ENCODE results near the gene MGAT3.

MGAT3 gene

DNA sequence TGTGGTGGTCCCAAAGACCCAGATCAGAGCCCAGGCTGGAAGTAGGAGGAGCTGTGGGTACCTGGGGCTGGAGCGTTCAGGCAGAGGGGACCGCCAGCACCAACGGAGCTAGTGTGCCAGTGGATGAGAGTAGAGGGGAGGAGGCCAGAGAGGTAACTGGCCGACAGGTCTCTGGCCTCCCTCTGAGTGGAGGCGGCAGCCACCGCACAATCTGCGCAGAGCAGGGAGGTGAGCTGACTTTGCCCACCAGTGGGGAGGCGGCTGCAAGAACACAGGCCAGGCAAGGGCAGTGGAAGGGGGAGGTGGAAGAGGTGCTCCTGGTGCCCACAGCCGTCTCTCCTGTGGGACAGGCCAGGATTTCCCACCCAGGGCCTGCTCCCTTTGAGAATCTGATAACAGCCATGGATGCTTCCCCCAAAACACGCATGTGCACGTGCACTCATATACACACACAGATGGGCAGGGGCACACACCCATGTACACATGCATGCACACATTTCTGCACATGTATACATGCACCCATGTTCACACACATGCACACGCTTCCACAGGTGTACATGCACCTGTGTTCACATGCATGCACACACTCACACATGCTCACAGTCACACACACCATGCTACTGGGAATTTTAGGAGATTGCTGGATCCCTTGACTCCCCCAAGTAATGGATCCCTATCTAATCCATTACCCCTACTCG lies 6.4 kb upstream of the MGAT3 start:
- no peak for DNase-seq (ENCODE audit: low read depth, low spot score)

DNA sequence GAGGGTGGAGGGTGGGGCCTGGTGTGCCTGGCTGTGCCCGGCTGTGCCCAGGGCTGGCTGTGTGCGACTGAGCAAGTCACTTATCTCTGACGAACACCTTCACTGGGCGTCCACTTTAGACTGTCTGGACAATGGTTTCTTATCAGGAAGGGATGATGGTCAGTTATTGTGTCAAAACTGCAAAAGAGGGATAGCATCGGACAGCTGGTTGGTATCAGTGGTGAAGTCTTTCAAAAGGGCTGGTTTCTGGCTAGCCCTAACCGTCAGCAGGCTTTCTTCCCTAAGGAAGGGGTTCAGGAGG lies 4.1 kb upstream of the MGAT3 start:
- no peak for DNase-seq (ENCODE audit: low read depth, low spot score)

DNA sequence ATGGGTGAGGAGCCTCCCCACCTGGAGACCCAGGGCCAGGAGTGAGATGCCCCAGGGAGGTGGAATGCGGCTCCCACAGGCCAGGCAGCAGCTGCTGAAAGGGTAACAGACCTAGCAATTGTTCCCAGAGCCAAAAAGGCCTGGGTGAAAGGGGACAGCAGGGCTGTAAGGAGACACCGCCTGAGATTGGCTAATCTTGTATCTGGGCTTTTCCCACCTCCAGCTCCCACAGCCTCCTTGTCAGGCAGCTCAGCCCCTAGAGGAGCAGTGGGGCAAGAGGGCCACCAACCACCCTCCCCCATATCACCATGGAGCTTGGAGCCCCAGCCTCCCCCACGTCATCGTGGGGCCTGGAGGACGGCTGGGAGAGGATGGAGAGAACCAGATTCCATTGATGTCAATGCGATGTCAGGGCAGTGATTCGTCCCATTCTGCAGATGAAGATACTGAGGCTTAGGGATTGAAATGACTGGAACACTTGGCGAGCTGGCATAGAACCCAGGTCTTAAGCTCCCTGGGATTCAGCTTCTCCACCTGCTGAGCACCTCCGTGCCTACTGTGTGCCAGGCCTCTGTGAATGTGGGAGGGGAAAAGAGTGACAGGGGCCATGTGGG lies 2.9 kb upstream of the MGAT3 start:
- no peak for DNase-seq (ENCODE audit: low read depth, low spot score)

DNA sequence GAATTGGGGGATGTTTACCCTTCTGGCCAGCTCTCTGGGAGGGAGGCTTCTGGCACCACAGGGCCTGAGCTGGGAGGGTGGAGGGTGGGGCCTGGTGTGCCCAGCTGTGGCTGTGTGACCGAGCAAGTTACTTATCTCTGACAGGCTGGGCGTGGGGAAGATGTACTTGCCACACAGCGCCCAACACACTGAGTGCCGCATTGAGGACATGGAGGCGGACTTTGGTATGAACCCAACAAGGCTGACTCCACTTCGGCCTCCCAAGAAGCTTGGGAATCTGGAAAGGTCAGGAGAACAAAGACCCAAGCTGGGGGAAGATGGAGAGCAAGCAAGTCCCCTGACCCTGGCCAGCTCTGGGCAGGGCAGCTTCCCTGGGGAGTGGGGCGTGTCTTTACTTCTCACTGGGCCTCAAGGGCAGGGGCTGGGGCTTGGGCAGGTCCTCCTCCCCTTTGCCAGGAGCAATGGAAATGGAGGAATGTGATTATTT lies 2.4 kb upstream of the MGAT3 start:
- DNase-seq (ENCODE audit: low read depth, low spot score) = no peak

DNA sequence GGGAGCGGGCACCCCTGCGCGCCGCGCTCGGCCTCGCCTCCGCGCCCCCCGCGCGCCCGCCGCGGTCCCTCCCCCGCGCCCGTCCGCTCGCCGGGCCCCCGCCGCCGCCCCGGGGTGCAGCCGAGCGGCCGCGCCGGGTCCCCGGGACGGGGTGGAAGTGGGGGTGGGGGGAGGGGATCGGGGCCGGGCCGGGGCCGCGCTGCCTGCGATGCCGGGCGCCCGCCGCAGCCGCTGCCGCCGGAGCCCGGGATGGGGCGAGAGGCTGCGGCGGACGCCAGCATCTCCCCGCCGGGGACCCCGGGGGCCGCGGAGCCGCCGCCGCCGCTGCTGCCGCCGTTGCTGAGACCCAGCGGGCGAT lies 365 bp downstream of the MGAT3 start:
- DNase-seq (ENCODE audit: low read depth, low spot score) = no peak

DNA sequence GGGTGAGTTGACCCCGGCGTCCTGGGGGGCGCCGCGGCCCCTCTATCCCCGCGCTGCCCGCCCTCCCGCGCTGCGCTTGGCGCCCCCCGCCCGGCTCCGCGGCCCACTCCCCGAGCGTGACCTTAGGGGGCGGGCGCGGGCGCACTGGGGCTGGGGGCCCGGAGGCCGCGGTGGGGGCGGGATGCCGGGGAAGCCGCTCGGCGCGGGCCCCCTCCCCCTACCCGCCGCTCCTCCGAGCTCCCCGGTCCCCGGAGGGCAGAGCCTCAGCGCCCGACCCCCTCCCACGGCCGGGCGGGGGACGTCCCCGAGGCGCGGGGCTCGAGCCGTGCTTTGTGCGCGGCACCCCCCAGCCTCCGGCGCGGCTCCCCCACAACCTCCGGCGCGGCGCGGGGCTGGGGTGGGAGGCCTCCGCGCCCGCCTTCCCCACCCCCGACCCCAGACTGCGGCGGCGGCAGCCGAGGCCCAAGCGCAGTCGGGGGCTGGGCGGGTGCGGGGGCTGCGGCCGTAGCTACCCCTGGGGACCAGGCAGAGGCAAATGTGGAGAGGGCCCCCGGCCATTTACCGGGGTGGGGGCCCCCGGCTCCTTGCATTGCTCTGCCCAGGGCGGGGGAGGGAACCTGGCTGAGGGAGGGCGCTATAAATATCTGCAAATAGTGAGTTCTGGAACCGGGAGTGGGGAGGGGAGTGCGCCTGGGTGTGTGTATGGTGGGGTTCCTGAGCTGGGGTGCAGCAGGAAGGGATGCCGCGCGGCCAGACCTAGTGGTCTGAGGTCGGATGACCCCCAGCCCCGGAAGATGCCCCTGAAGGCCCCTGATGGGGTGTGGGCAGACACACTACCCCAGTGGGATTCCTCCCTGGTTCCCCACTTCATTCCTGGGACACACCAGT lies 988 bp downstream of the MGAT3 start:
- DNase-seq (ENCODE audit: low read depth, low spot score) = no peak

DNA sequence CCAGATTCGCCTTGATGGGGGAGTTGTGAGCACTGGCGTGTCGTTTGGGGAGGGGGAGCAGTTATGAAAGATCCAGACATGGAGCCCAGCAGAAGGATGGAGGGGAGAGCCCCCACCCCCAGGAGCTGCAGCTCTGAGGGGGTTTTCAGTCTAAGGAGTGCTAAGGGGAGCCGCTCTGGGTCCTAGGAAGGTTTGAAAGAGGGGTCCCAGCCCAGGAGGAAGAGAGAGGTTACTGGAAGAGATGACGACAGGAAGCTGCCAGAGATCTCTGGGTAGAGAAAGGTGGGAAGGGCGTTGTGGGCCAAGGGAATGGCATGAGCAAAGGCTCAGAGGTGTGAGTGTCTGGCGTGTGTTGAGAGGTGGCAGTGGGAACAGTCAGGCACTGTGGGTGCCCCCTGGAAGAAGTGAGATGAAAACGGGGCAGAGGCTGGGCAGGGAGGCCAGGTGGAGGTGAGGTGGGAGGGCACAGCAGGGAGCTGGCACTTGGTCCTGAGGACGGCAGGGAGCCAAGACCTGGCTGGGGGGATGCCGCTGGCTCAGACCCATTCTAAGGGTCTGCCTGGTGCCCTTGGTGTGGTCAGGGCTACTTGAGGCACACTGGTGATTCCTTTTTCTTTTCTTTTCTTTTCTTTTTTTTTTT lies 1.8 kb downstream of the MGAT3 start:
- no peak for DNase-seq (ENCODE audit: low read depth, low spot score)

DNA sequence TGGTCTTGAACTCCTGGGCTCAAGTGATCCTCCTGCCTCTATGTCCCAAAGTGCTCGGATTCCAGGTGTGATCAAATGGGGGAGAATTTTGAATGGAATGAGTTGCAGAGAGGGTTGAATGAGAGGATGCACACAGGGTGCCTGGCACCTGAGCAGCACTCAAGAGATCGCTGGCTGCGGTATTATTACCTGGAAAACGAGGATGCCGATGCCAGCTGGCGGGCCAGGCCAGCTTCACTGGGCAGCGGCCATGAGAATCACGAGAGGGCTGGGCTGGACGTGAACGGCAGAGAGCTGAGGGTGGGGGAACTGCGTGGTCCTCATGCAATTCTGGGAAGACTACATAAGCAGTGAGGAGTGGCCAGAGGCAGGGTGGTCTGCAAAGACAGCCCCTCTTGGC lies 2.9 kb downstream of the MGAT3 start:
- no peak for DNase-seq (ENCODE audit: low read depth, low spot score)

DNA sequence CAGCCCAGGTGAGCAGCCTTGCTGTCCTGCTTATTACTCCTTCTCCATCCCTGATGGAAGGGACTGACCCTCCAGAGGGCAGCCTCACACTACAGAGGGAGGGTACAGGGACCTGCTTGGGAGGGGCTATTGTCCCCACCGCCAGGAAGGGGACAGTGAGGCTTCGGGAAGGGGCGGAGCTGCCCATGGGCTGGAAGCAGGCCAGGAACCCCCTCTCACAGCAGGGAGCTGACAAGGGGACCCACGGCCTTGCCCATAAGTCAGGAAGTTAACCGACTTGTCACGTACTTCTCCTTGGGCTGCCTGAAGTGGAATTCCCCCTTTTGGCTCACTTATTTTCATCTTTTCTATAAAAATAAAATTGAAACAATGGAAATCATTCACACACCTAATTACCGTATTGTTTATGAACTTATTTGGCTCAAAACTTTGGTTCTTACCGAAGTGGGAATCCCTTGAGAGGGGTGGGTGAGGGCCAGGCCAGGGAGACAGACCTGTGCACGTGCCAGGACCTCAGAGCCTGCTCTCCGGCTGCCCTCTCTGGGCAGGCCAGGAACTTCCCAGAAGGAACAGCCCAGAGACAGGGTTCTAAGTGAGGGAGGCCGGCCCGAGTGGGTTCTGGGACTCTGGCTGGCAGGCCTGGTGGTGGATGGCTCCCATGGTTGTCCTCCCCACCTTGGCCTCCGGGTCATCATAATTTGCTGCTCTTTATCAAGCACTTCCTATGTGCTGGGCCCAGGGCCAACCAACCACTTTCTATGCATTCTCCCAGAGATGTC lies 5.8 kb downstream of the MGAT3 start:
- no peak for DNase-seq (ENCODE audit: low read depth, low spot score)

DNA sequence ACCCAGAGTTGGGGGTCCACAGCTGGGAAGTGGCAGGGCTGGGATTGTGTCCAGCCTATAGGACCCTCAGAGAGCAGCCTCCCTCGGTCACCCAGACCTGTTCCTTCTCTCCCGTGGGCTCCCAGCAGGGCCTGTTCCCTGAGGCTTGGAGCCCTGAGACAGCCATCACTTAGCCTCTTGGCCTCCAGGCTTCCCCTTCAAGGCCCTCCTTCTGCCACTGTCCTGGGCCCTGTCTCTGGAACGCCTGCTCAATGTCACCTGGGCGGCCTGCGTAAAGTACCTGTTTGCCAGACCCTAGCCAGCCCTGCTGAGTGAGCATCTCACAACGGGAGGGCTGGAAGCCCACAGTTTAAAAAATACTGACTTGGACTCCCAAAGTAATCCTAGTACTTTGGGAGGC lies 6.5 kb downstream of the MGAT3 start:
- DNase-seq (ENCODE audit: low read depth, low spot score) = no peak

DNA sequence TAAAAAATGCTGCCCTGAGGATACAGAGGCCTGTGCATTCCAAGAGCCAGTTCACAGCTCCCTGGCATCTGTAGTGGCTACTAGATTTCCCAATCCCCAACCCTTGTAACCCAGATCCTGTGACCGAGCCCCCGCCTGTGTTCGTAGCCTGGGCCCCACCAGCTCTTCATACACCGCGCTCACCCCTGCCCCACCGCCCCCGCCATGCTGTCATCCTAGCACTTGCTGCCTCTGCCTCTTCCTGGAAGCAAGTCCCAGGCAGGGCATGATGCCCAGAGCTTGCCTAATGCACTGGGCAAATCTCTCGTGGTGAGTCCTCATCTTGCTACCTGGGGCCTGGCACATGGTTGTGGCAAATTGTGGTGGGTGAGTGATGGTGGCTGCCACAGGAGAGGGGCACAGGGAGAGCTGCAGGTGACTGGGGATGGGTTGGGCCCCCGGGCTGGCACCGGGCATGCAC lies 7.1 kb downstream of the MGAT3 start:
- no peak for DNase-seq (ENCODE audit: low read depth, low spot score)

DNA sequence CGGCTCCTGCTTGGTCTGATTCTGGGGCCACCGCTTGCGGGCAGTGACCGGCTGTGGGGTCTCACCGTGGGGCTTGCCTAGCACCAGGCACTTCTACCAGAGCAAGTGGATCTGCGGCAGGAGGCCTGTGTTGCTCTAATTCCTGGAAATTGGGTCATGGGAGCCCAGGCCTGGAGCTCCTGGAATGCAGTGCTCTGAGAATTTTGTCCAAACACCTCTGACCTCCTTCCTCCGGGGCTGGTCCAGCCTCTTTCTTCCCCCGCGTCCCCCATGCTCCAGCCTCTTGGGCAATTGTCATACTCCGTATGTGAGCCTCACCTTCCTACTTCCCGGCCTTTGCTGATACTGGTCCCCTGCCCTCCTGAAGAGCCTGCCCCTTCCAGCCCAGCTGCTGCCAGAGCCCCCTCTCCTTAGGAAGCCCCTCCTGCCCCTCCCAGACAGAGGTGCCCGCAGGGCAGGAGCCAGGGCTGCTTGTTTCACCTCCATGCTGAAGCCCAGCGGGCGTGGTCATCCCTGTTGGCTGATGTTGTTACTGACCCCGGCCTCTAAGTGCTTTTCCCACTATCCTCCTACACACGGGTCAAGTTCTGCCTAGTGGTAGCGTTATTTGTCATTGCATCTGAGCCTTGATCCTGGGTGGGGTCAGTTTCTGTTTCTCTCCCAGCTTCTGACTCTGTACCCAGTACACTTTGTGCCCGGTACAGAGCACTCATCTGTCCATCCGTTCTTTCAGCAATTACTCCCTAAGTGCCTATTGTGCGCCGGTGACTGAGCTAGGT lies 9.6 kb downstream of the MGAT3 start:
- DNase-seq (ENCODE audit: low read depth, low spot score) = no peak

DNA sequence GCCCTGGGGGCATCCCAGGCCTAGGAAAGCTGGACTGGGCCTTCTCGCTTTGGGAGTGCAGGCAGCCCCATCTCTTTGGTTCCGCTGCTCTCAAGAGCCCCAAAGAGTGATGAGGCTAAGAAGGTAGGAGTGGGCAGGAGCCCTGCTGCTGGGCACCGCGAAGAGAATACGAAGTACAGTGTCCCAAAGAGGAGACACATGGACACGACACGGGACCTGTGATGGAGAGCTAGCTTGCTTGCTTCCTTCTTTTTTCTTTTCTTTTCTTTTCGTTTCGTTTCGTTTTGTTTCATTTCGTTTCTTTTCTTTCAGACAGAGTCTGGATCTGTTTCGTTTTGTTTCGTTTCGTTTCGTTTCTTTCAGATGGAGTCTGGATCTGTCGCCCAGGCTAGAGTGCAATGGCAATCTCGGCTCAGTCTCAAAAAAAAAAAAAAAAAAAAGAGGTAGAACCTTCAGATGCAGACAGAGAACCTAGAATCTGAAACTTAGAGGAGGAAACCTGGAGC lies 10.6 kb downstream of the MGAT3 start:
- DNase-seq (ENCODE audit: low read depth, low spot score) = no peak

DNA sequence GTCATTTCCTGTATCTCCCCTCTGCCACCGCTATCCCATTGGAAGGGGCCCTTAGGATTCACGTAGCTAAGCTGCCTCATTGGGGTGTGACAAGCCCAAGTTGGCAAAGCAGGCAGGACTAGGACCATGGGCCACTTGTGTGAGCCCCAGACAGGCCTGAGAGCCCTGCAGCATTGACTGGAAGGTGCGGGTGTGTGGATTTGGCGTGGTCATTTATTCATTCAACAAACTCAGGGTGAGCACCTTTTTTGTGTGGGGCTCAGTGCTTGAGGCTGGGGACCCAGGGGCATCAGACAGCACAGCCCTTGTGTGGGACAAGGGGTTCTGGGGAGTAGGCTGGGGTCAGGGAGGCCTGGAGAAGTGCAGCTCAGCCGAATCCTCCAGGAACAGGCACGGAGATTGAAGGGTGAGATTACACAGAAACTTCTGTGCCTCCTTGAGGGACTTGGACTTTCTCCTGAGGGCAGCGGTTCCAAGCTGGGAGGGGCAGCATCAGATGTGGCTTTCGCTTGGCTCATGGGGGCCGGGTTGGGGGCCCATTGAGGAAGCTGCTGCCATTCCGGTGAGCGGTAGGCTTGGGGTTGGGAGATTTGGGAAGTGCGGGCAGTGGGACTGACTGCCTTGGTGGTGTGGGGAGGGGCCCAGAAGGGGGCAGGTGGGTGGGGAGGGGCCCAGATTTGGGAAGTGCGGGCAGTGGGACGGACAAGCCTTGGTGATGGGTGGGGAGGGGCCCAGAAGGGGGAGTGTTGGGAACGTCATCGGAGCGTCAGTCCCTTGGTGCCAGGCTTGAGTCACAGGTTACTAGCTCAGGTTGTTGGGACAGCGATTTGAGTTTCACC lies 11.9 kb downstream of the MGAT3 start:
- no peak for DNase-seq (ENCODE audit: low read depth, low spot score)

DNA sequence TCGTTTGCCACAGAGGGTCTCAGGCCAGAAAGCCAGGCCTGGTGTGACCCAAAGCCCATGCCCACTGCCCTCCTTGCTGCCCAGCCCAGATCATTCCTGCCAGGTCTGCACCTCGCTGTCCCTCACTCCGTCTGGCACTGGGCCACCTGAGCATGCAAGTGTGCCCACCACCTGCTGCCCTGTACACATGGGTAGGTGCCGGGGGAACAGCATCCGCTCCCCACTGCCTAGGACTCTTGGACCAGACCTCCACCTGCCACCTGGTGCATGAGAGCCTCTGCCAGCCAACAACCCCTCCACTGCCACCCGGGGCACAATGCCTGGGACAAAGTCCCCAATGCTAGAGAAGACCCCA lies 12.5 kb downstream of the MGAT3 start:
- DNase-seq (ENCODE audit: low read depth, low spot score) = no peak

DNA sequence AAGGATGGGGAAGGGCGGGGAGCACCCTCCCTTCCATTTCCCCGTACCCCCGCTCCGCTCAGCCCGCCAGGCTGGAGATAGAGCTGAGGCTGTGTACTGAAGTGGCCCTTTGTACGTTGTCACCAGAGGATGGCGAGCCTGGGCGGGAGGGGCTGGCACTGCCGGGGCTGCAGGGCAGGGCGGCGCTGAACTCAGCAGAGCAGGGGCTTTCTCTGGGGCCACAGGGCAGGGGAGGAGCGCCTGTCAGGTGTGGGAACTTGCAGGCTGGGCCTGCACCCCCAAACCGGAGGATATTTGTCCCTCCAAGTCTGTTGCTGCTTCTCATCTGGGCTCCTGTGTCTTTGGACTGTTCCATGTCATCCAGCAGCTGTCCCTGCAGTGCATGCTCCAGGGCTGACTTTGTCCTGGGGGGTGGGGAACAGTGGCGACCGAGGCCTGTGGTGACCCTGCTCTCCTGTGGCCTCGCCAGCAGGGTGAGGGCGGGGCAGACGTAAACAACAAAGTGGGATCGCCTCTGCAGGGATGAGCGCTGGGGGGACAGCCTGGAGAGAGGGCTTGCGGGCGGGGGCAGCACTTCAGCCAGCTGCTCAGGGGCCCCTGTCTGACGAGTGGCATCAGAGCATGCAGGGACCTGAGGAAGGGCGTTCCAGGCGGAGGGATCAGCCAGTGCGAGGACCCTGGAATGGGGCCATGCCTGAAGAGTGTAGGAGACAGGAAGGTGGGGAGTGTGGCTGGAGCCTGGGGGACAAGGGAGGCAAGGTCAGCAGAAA lies 13.1 kb downstream of the MGAT3 start:
- no peak for DNase-seq (ENCODE audit: low read depth, low spot score)

DNA sequence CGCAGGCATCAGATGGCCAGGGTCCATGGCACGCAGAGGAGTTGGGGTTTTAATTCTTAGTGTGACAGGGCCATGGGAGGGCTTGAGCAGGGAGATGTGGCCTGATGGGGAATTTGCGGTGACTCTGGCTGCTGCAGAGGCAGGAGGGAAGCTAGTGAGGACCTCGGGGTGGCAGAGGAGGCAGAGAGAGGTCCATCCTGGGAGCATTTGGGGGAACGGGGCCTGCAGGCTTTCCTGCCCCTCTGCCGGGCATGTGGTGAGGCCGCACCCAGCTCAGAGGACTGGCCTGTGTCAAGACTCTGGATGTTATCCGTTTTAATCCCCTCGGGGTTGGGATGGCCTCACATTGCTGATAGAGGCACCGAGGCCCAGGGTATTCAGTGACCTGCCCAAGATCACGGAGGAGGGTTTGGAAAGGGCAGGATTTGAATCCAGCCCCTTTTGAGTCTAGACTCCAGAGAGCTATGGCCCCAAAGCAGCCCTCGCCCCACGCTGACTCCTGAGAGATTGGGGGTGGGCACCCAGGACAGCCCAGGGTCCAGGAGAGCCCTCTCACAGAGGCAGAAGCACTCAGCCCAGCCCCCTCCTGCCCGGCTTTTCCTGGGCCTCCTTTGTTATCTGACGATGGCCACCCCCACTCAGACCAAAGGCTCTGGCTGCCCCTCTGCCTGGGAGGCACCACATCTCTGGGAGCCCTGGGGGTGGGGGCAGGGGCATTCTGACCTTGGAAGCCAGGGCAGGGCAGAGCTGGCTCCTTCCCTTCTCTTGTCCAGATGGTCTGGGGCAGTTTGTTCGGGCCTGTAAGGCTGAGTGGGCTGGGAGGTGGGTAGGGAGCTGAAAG lies 13.9 kb downstream of the MGAT3 start:
- DNase-seq (ENCODE audit: low read depth, low spot score) = no peak

Data from activated naive CD8-positive, alpha-beta T cell treated with anti-CD3 and anti-CD28 coated beads, Interleukin-2, amount 50 U/mL, for 16 hours (primary cell).